ENCODE data around the gene FOSL1. TPM values are rescaled to one million over a fixed set of nuclear protein-coding genes. Genes with fewer than 3 reads are reported as not detected.
A peak's percentile ranks its signal among the peaks of the same experiment; 100 is the strongest.

FOSL1 gene
- total and polyA plus RNA-seq, 2 of the 13 experiments (the other 11 are each of a cell fraction or from before 2014, with no cell fraction given): 4.0 to 4.1 TPM

- TF ChIP-seq AFF4 (CRISPR knock-in tag; IDR thresholded peaks at IDR 0.05): no peak
- TF ChIP-seq HCFC1 (IDR thresholded peaks at IDR 0.05; ENCODE audit: low read depth, low read length): 0 out of 2 replicates have a peak, but pooled peaks have one; percentile 9
- no peak for TF ChIP-seq GFI1 (CRISPR knock-in tag; IDR thresholded peaks at IDR 0.05; ENCODE audit: borderline replicate concordance)
- no peak for TF ChIP-seq ZNF704 (CRISPR knock-in tag; IDR thresholded peaks at IDR 0.05; ENCODE audit: borderline replicate concordance)
- TF ChIP-seq FOXC1 (CRISPR knock-in tag; IDR thresholded peaks at IDR 0.05; ENCODE audit: borderline replicate concordance): no peak
- no peak for TF ChIP-seq FUBP1 (CRISPR knock-in tag; IDR thresholded peaks at IDR 0.05; ENCODE audit: borderline replicate concordance)
- no peak for TF ChIP-seq ZBTB34 (CRISPR knock-in tag; IDR thresholded peaks at IDR 0.05)
- TF ChIP-seq DRAP1 (CRISPR knock-in tag; IDR thresholded peaks at IDR 0.05): peak; percentile 94
- TF ChIP-seq MAZ (IDR thresholded peaks at IDR 0.05; ENCODE audit: borderline replicate concordance, low read depth, low read length): 0 out of 2 replicates have a peak, but pooled peaks have one; percentile 81
- TF ChIP-seq MAZ (CRISPR knock-in tag; IDR thresholded peaks at IDR 0.05; ENCODE audit: low read depth): peak; percentile 30
- no peak for TF ChIP-seq ZNF746 (CRISPR knock-in tag; IDR thresholded peaks at IDR 0.05)
- no peak for TF ChIP-seq IRF9 (CRISPR knock-in tag; IDR thresholded peaks at IDR 0.05; ENCODE audit: borderline replicate concordance)
- TF ChIP-seq FOXA1 (IDR thresholded peaks at IDR 0.05): no peak
- TF ChIP-seq FOXA1 (CRISPR knock-in tag; IDR thresholded peaks at IDR 0.05): no peak
- TF ChIP-seq NFKBIZ (CRISPR knock-in tag; IDR thresholded peaks at IDR 0.05): no peak
- no peak for TF ChIP-seq RARG (CRISPR knock-in tag; IDR thresholded peaks at IDR 0.05; ENCODE audit: low read depth)
- no peak for TF ChIP-seq ARNTL (CRISPR knock-in tag; IDR thresholded peaks at IDR 0.05)
- TF ChIP-seq ZNF292 (CRISPR knock-in tag; IDR thresholded peaks at IDR 0.05; ENCODE audit: borderline replicate concordance, low read depth): no peak
- no peak for TF ChIP-seq ZNF12 (CRISPR knock-in tag; IDR thresholded peaks at IDR 0.05)
Measured at GRCh38 chr11:65859095-65859811, 40.9 kb downstream of the FOSL1 start (continued).
